HG02884 (cell line): Measurements from ENCODE around the gene STX8.
"Not testable (repeated sequence)": the region's sequence is repeated elsewhere in the genome, so short reads cannot be mapped to it uniquely, and the experiment has no call there.

Source experiments
- ATAC-seq: cut with Tn5 transposase; IDR thresholded peaks from one replicate; pipeline ENCODE4 v1.9.1; 2021; ENCODE audit warnings: mild to moderate bottlenecking, moderate library complexity; ENCODE audit not compliant: unreplicated experiment

Gene STX8

DNA sequence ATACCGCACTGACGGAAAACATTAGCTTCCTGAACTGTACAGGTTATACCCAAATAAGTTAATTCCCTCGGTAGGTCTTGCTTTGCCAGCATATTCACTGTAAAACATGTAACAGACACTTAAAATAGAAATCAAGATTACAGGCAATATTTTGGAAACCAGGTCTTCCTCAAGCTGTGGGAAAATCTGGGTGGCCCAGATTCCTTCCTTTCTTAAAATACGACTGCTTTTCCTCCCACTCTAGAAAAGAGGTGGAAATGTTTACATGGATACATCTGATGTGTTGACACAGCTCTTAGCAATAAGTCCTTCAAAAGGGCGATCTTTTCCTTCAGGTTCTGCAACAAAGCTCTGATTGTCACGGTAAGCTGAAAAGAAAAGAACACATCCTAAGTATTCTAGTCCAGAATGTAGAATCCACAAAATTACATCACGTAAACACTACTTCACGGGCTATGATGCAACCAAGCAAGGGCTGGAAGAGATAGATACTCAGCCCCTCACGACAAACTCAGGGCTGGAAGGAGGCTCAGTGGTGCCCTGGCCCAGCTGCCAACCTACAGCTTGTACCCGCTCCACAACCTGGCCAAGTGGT lies 18.4 kb downstream of the STX8 start:
- ATAC-seq = no peak

DNA sequence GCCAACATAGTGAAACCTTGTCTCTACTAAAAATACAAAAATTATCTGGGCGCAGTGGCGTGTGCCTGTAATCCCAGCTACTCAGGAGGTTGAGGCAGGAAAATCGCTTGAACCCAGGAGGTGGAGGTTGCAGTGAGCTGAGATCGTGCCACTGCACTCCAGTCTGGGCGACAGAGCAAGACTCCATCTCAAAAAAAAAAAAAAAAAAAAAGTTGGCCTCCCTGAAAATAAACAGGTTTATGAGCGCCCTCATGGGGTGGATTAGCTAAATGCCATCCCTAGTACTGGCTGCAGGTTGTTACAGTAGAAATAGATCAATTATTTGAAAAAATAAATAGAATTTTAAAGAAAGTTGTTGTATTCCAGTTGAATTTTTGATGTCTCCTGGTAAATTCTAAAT lies 20.9 kb downstream of the STX8 start:
- not testable (repeated sequence) for ATAC-seq

DNA sequence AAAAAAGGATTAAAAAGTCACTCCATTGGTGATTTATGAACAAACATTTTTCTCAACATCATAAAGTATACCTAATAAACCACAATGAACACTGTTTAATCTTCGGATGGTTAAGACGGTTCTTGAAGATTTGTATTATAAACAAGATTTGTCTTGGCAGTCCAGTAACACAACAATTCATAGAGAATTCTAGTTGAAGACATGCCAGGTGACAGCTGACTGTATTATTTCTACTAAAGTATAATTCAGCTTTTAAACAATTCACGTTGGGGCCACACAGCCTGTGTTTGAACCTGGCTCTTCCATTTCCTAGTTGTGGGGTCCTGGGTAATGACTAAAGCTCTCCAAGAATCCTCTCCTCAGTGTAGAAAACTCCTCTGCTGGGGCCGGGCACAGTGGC lies 22.0 kb downstream of the STX8 start:
- no peak for ATAC-seq

DNA sequence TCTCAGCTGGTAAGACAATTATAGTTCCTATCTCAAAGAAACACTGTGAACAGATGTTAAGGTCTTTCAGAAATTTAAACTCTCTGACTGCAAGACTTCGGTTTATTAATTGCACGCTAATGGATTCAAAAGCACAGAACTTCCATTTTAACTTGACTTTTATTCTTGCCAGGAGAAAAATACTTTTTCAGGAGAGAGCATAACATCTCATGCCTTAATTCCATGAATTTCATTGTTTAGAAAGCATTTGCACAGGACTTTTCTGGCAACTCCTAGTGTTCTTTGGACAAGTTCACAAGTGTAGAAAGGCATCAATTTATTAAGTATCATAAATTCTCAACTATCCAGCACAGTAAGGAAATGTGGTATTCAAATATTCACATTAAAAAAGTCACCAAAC lies 22.4 kb downstream of the STX8 start:
- ATAC-seq = no peak

- ATAC-seq = no peak
Measured at GRCh38 chr17:9549215-9549614, 26.4 kb downstream of the STX8 start.

- no peak for ATAC-seq
Measured at GRCh38 chr17:9544221-9544620, 31.4 kb downstream of the STX8 start.

GRCh38 chr17:9541718-9542117 lies 33.9 kb downstream of the STX8 start:
- ATAC-seq = no peak

- ATAC-seq = no peak
Measured at GRCh38 chr17:9538626-9539025, 37.0 kb downstream of the STX8 start.

DNA sequence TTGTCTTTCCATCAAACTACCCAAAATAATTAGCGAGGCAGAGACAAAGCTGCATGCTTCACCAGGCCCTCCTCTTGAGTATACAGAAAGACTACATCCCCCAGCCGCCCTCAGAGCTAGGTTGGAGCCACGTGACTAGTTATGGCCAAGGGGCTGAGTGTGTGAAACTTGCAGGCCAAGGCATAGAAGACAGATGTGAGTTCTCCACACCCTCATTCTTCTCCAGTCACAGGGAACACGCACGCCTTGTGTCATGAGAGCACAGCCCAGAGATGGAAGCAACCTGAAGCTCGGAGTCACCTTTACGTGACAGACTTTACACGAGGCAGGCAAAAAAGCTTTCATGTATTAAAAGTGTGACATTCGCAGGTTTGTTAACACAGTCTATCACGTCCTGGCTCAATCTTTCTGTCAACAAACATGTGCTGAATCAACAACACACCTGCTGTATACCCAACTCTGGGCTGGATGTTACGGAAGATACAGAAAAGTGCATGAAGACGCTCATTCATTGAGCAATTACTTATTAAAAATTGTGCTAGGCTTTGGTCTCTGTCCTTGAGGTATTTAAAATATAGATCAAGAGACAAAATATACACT lies 38.3 kb downstream of the STX8 start:
- ATAC-seq = no peak

DNA sequence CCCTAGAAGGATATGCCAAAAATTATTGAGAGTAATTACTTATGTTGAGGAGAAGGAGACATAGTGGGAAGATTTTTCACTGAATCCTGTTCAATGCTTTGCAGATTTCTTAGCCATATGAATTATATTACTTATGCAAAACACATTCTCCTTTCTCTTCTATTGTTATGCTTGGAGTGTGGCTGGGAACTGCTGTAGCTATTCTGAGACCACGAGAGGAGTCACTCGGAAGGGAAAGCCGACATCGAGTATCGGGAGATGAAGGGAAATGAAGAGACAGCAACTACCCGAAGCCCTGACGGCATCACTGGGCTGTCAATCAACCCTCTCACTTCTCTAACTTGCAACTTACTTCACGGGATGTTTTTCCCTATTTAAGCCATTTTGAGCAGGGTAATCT lies 39.6 kb downstream of the STX8 start:
- ATAC-seq = no peak

GRCh38 chr17:9533441-9533840 lies 42.2 kb downstream of the STX8 start:
- no peak for ATAC-seq

DNA sequence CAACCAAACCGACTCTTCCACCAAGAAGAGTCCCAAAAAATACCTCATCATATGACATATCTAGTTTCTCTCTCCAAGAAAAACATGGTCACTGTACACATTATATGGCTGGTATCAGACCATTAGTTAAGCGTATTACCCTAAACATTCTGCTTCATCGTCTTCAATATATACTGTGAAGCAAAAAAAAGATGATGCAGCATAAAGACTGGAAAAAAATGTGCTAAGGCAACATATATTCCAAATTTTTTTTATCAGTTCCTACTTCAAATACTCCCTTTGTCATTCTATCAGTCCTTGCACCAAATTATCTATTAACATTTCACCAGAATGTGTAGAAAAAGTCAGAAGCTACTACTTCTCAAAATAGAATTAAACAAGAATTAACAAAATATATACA lies 42.9 kb downstream of the STX8 start:
- no peak for ATAC-seq

DNA sequence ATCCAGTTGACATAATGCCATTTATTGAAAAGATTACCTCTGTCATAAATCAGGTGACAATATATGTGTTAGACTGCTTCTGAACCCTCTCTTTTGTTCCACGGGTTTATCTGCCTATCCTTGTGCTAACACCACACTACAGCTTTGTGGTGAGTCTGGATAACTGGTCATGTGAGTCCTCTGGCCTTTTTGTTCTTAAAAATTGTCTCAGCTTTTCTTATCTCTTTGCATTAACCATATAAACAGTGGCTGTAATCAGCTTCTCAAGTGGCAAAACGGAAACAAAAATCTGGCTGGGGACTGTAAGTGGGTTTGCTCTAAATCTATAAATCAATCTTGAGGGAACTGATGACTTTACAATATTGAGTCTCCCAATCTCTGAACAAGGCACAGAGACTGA lies 44.6 kb downstream of the STX8 start:
- ATAC-seq = no peak

GRCh38 chr17:9529033-9529700 lies 46.5 kb downstream of the STX8 start:
- ATAC-seq = no peak

DNA sequence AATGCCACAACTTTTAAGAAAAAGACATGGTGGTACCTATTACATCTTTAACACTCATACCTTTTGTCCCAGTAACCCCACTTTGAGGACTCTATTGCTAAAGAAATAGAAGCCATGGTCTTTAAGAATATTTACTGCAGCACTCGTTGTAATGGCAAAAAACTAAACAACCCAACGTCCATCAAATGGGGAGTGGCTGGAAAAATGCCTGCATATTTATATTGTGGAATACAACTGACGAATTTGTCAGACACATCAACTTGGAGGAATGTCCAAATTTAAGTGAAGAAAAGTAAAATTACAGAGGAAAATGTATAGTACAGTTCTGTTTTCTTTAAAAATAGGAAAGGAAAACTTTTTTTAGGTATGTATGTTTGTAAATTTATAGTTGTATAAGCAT lies 47.8 kb downstream of the STX8 start:
- ATAC-seq = no peak

- no peak for ATAC-seq
Measured at GRCh38 chr17:9522074-9522473, 53.5 kb downstream of the STX8 start.

- no peak for ATAC-seq
Measured at GRCh38 chr17:9521062-9521461, 54.6 kb downstream of the STX8 start.

- no peak for ATAC-seq
Measured at GRCh38 chr17:9520649-9521048, 55.0 kb downstream of the STX8 start.

DNA sequence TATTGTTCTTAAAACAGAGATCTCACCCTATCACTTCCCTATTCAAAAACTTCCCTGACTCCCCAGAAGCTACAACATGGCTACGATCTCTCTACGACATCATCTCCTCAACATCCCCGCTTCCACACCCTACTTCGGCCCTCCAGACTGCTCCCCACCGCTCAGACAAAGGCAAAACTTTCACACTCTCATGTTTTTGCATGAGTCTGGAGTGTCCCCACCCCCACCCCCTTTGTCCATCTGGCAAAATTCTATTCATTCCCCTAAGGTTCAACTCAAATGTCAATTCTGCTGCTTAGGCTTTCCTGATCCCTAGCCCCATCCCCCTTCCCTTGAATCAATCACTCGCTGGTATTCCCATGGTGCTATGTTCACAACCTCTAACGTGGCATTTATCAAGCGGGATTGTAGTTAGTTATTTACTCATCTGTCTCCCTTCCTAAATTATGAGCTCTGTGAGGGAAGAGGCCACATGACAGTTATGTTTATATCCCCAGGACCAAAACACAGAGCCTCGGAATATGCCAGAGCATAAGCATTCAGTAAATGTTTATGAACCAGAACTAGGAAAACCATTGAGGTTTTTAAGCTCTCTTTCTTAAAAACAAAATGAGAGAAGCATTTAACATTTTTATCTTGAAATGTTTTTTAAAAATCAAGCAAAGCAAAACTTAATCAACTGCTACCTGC lies 55.9 kb downstream of the STX8 start:
- no peak for ATAC-seq

- ATAC-seq = no peak
Measured at GRCh38 chr17:9517396-9517795, 58.2 kb downstream of the STX8 start.

- ATAC-seq = no peak
Measured at GRCh38 chr17:9513266-9513665, 62.4 kb downstream of the STX8 start.
